ENCODE data around the gene CR1L.
"Not testable (repeated sequence)": the region's sequence is repeated elsewhere in the genome, so short reads cannot be mapped to it uniquely, and the experiment has no call there.

The CR1L gene

DNA sequence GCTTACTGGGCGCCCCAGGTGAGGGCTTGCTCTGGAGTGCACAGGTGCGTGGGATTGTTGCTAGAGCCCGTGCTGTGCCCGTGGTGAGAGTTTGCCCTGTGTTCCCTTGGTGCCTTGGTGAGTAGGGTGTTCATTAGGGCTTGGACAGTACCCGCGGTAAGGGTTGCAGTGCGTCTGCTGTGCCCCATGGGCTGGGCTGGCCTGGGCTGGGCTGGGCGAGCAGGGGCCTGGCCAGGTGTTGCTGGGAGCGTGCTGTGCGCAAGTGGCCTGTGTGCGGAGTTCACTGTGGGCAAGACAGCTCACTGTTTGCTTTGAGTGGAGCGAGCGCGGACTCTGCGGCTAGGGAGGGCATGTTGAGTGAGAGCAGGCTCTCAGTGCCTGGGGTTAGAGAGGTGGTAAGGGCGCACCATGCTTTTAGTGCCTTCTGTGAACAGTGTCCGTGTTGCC lies 725 bp downstream of the CR1L start:
- in situ Hi-C loops (cut with MboI; ENCODE audit: low sequenced_read_pairs), result no loop called here

- in situ Hi-C loops (cut with MboI; ENCODE audit: low sequenced_read_pairs), result no loop called here
These were observed 1.2 kb downstream of the CR1L start for GRCh38 chr1:207646171-207646570.

DNA sequence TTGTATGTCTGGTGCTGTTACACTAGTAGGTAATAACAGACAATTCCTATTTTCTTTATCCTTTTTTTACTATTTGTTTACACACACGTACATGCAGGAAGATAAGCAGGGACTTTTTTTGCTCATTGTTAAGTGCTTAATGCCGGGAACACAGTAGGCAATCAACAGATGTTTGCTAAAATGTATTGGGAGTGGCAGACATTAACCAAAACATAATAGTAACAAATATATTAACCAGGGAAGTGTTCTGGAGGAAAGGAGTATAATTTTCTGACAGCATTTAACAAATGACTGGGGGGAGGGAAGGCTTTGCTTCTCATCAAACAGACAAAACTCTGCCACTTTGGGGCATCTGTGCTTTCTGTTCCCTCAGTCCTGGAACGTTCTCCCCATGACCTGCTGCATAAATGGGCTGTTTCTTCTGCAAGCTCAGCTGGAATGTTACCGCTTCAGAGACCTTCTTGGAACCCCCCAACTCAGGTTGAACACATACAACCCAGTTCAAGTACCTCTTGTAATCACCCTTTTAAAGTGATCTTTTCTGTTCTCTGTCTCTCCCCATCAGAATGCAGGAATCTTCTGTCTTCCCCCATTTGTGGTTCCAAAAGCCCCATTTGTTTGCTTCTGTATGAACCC lies 2.1 kb downstream of the CR1L start:
- in situ Hi-C loops (cut with MboI; ENCODE audit: low sequenced_read_pairs), result no loop called here

- in situ Hi-C loops (cut with MboI; ENCODE audit: low sequenced_read_pairs), result no loop called here
These were observed 2.9 kb downstream of the CR1L start for GRCh38 chr1:207647671-207648333.

GRCh38 chr1:207648334-207649209 lies 3.6 kb downstream of the CR1L start:
- in situ Hi-C loops (cut with MboI; ENCODE audit: low sequenced_read_pairs), result no loop called here

GRCh38 chr1:207649210-207649753 lies 4.3 kb downstream of the CR1L start:
- in situ Hi-C loops (cut with MboI; ENCODE audit: low sequenced_read_pairs), result no loop called here

DNA sequence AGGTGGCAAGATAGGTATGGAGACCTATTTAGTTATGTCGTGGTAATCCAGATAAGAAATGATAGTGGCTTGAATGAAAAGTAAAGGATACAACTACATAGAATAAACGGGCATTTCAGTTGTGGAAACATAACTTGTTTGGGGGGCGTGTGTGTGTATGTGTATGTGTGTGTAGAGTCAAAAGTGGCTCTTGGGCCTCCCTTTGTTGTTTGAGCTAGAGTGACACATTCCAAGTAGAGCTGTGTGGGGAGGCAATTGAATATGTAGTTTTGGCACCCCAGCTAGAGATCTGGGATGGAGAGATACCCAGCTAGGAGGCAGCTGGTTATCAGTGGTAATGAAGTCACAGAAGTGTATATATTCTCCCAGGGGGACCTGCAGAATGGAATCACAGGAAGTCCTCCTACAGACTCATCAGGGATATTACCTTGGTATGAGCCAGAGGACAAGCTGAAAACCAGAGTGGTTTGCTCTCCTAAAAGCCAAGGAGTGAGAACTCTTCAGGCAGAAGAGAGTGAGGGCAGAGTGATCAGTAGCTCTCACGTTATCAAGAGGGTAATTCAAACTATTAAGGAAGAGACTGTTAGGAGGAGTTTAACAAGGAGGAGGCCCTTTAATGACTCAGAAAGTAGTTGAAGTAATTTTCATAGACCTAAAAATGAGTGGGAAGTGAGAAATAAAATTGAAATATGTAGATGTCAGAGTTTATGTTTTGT lies 5.1 kb downstream of the CR1L start:
- in situ Hi-C loops (cut with MboI; ENCODE audit: low sequenced_read_pairs), result no loop called here

DNA sequence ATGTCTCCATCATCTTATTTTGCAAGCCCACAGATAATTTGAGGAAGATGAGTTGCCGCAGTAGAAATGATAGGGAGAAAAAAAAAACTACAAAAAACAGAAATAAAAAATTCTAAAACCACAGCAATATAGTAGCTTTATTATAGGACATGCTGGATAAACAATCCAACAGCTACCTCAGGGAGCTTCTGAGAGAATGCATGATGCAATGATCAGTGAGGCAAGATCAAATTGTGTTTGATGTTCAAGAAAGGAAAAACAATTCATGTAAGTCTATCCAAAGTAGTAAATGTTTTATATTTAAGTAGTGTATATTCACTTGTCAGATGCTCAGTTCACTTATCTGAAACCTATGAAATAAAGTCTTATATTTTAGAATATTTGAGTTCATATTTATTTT lies 6.7 kb downstream of the CR1L start:
- in situ Hi-C loops (cut with MboI; ENCODE audit: low sequenced_read_pairs), result no loop called here

GRCh38 chr1:207654320-207654719 lies 9.4 kb downstream of the CR1L start:
- in situ Hi-C loops (cut with MboI; ENCODE audit: low sequenced_read_pairs), result no loop called here

DNA sequence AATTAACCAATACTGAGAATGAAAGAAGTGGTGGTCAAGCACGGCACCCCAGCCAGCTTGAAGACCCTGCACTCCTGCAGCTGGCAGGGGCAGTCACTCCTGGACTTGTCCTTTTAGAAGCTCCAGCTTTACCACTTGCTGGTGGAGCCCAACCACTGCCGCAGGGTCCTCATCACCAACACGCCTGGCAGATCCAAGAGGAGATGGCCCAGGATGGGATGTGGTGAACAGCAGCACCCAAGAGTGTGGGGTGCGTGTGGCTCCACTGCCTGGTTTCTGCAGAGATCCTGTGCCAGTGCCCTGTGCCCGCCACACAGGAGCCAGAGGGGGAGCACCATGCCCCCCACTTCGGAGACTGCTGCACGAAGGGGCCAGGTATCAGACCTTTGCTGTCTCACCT lies 13.5 kb downstream of the CR1L start:
- in situ Hi-C loops (cut with MboI; ENCODE audit: low sequenced_read_pairs), result no loop called here

- in situ Hi-C loops (cut with MboI; ENCODE audit: low sequenced_read_pairs), result no loop called here
These were observed 14.1 kb downstream of the CR1L start for GRCh38 chr1:207658904-207659485.

- in situ Hi-C loops (cut with MboI; ENCODE audit: low sequenced_read_pairs), result no loop called here
These were observed 14.7 kb downstream of the CR1L start for GRCh38 chr1:207659545-207660153.

GRCh38 chr1:207661420-207661819 lies 16.5 kb downstream of the CR1L start:
- in situ Hi-C loops (cut with MboI; ENCODE audit: low sequenced_read_pairs), result not testable (repeated sequence)

DNA sequence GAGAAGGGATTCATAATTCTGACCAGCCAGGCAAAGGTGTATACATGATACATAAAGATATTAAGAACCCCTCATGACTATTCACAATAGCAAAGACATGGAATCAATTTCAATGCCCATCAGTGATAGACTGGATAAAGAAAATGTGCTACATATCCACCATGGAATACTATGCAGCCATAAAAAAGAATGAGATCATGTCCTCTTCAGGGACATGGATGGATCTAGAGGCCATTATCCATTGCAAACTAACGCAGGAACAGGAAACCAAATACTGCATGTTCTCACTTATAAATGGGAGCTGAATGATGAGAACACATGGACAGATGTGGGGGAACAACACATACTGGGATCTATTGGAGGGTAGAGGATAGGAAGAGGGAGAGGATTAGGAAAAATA lies 21.4 kb downstream of the CR1L start:
- in situ Hi-C loops (cut with MboI; ENCODE audit: low sequenced_read_pairs), result no loop called here

DNA sequence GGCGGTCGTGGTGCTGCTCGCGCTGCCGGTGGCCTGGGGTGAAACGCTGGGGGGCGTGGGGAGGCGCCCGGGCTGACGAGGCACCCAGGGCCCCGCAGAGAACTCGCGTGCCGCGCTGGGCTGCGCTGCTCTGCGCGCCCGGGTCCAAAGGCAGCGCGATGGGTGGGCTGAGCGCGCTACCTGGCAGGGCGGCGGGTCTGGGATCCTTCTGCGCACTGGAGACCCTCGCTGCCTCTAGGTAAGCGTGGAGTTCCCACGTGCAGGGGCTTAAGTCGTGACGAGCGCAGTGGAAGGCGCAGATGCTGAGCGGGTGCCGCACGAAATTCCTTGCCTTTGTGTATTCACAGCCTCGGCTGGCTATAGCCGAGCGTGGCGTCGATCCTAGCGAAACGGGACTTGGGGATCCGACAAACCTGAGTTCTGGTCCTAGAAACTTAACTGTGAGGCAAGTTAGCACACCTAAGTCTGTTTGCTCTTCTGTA lies 24.6 kb downstream of the CR1L start:
- in situ Hi-C loops (cut with MboI; ENCODE audit: low sequenced_read_pairs), result no loop called here

DNA sequence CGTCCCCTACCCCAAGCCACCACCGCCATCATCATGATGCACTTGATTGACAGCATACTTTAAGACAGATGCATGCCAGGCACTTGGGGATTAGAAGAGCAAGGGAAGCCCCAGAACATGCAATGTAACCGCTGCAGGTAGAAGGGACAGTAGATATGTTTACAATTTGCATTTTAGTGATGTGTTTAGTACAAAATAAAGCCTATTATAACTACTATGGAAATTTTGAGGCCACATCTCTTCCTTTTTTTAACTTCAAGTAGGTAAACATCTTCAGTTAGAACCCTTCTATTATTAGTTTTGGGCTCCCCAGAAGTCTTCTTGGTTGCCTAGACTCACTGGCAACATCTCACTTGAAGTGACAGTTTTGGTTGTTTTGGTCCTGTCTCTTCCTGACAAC lies 25.3 kb downstream of the CR1L start:
- in situ Hi-C loops (cut with MboI; ENCODE audit: low sequenced_read_pairs), result no loop called here

DNA sequence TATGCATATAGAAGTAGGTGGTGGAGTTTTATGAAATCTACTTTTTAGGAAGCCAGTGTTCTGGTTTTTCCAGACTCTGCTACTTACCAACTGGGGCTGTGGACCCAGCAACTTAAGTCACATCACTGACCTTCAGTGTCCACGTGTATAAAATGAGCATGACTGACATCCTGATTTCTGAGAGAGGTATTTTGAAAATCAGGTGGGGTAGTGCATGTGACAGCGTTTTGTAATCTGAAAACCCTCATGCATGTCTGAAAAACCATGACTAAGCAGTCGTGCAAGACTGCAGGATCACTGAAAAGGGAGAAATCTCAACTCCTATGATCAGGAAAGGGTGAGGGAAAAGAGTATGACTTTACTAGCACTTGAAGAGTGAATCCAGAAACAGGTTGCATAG lies 26.1 kb downstream of the CR1L start:
- in situ Hi-C loops (cut with MboI; ENCODE audit: low sequenced_read_pairs), result no loop called here

- in situ Hi-C loops (cut with MboI; ENCODE audit: low sequenced_read_pairs), result no loop called here
These were observed 27.7 kb downstream of the CR1L start for GRCh38 chr1:207672522-207673130.

DNA sequence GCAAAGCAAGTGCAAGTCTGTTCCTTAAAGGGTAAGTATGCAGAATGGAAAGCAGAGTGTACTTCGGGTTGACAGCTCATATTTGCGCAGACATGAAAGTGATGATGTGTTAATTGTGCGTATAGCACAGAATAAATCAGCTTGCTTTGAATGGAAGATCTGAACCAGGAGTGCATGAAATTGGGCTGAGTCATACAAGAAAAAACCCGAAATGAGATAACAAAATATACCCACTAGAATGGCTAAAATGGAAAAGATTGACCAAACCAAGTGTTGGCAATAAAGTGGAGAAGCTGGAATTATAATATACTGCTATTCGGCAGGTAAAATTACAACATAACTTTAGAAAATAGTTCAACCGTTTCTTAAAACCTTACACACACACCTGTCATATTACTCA lies 28.5 kb downstream of the CR1L start:
- in situ Hi-C loops (cut with MboI; ENCODE audit: low sequenced_read_pairs), result no loop called here

GRCh38 chr1:207676153-207676552 lies 31.2 kb downstream of the CR1L start:
- in situ Hi-C loops (cut with MboI; ENCODE audit: low sequenced_read_pairs), result no loop called here

Measured in hTERT RPE-1 (cell line).